NCI-H345 treated with DMSO at 0.1 percent for 48 hours (cell line): ENCODE data around the gene PRKAG2.

Experiments
- DNase-seq: peaks from one replicate; lab custom pipeline; 2025; ENCODE audit not compliant: unreplicated experiment; lab: John Stamatoyannopoulos, UW

PRKAG2 gene

GRCh38 chr7:151570366-151570915, 306.5 kb downstream of the PRKAG2 start:
- DNase-seq, result no peak

- no peak for DNase-seq
Observed at GRCh38 chr7:151568956-151569940, 307.7 kb downstream of the PRKAG2 start.

GRCh38 chr7:151566897-151567320, 310.0 kb downstream of the PRKAG2 start:
- DNase-seq, result no peak

- no peak for DNase-seq
Observed at GRCh38 chr7:151565541-151565940, 311.4 kb downstream of the PRKAG2 start.

- DNase-seq, result no peak
Observed at GRCh38 chr7:151560243-151560642, 316.7 kb downstream of the PRKAG2 start.

GRCh38 chr7:151559557-151560183, 317.2 kb downstream of the PRKAG2 start:
- DNase-seq, result no peak

GRCh38 chr7:151558575-151558974, 318.3 kb downstream of the PRKAG2 start:
- no peak for DNase-seq

- DNase-seq, result no peak
Observed at GRCh38 chr7:151556592-151556991, 320.3 kb downstream of the PRKAG2 start.

- no peak for DNase-seq
Observed at GRCh38 chr7:151553356-151553755, 323.6 kb downstream of the PRKAG2 start.

- peak; percentile 92 for DNase-seq
Observed at GRCh38 chr7:151552352-151553028, 324.4 kb downstream of the PRKAG2 start.

GRCh38 chr7:151551820-151552219, 325.1 kb downstream of the PRKAG2 start:
- DNase-seq, result no peak

GRCh38 chr7:151550656-151551286, 326.1 kb downstream of the PRKAG2 start:
- DNase-seq, result no peak

GRCh38 chr7:151549644-151550043, 327.3 kb downstream of the PRKAG2 start:
- no peak for DNase-seq

GRCh38 chr7:151549083-151549482, 327.8 kb downstream of the PRKAG2 start:
- DNase-seq, result no peak

GRCh38 chr7:151544183-151544582, 332.7 kb downstream of the PRKAG2 start:
- no peak for DNase-seq

GRCh38 chr7:151542606-151543130, 334.2 kb downstream of the PRKAG2 start:
- no peak for DNase-seq

GRCh38 chr7:151541709-151542499, 335.0 kb downstream of the PRKAG2 start:
- DNase-seq, result no peak

- DNase-seq, result no peak
Observed at GRCh38 chr7:151540146-151540545, 336.8 kb downstream of the PRKAG2 start.

GRCh38 chr7:151539088-151539671, 337.7 kb downstream of the PRKAG2 start:
- DNase-seq, result no peak
